B cell (primary cell): ENCODE data around the gene NDUFAF5.

Experiments
- EZH2 ChIP-seq: IDR thresholded peaks from 2 replicates; pipeline ENCODE4 v1.6.1; 2012; ENCODE audit warnings: borderline replicate concordance, low read depth, mild to moderate bottlenecking, moderate library complexity, low read length; ENCODE audit not compliant: insufficient read depth, poor library complexity, severe bottlenecking
- TF ChIP-seq, protein P1 (sequence below): fragments of 200-600 bp; IDR thresholded peaks from one replicate; pipeline ENCODE4 v1.8.0; 2022; ENCODE audit warnings: antibody characterized with exemption, mild to moderate bottlenecking

DNA sequence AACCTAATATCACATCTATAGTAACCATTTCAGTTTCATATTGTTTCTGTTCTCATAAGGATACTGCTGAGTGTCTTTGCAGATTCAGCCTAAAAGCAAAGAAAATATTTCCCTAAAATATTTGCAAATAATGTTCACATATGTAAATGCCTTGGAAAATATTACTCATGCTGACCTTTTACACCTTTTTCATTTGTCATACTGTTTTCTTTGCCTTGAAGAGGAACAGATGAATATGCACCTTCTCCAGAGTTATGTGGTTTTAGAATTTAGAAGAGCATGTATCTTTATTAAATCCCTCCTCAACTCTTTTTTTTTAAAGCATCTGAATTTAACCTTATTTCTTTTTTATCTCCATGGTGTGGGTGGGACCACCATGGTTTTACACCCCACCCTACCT, 32.5 kb downstream of the NDUFAF5 start:
- TF ChIP-seq, protein P1, sequence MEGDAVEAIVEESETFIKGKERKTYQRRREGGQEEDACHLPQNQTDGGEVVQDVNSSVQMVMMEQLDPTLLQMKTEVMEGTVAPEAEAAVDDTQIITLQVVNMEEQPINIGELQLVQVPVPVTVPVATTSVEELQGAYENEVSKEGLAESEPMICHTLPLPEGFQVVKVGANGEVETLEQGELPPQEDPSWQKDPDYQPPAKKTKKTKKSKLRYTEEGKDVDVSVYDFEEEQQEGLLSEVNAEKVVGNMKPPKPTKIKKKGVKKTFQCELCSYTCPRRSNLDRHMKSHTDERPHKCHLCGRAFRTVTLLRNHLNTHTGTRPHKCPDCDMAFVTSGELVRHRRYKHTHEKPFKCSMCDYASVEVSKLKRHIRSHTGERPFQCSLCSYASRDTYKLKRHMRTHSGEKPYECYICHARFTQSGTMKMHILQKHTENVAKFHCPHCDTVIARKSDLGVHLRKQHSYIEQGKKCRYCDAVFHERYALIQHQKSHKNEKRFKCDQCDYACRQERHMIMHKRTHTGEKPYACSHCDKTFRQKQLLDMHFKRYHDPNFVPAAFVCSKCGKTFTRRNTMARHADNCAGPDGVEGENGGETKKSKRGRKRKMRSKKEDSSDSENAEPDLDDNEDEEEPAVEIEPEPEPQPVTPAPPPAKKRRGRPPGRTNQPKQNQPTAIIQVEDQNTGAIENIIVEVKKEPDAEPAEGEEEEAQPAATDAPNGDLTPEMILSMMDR, result no peak
- no peak for TF ChIP-seq EZH2
